ENCODE measurements around the gene CLEC4G.

CLEC4G gene

DNA sequence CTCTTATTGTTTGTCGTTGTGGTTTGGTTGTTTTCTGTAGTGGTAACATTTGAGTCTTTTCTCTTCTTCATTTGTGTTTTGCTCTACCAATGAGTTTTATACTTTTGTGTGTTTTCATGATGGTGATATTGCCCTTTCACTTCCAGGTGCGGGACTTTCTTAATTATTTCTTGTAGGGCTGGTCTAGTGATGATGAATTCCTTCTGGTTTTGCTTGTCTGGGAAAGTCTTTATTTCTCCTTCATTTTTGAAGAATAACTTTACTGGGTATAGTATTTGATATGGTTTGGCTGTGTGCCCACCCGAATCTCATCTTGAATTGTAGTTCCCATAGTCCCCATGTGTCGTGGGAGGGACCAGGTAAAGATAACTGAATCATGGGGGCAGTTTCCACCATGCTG is 24.3 kb upstream of the CLEC4G start:
- Histone ChIP-seq H3F3A (ENCODE audit: insufficient read depth, low read length) (no peaks in the 10 kb centered on the region), H3K79me2 (ENCODE audit: low read length) (no peaks in the 10 kb centered on the region), H3K9me2 (replicated peaks; ENCODE audit: insufficient read depth, low read length) (no peaks in the 10 kb centered on the region), H3K9me3 (replicated peaks; ENCODE audit: insufficient read depth, low read length) (no peaks in the 10 kb centered on the region), H3K27ac (ENCODE audit: low read length) (no peak overlapping the region), H3K36me3 (replicated peaks; ENCODE audit: insufficient read depth, low read length) (no peaks in the 10 kb centered on the region), H3K4me1 (ENCODE audit: low read length) (no peaks in the 10 kb centered on the region), H3K4me2 (ENCODE audit: low read depth, low read length) (no peak overlapping the region), H3K9ac (ENCODE audit: low read length) (no peak overlapping the region), H4K20me1 (ENCODE audit: insufficient read depth, low read length) (no peaks in the 10 kb centered on the region), H3K4me3 (ENCODE audit: low read length) (no peak overlapping the region), H3K27me3 (replicated peaks; ENCODE audit: insufficient read depth, low read length) (peaks cover 79% of the 10 kb centered on the region), H2AFZ (ENCODE audit: low read length) (no peak overlapping the region)
- no peak for DNase-seq
- TF ChIP-seq EZH2 (optimal IDR thresholded peaks at IDR 0.05; ENCODE audit: low read depth, low read length) (no peak), EZH2phosphoT487 (IDR thresholded peaks at IDR 0.05; ENCODE audit: low read length) (no peak)
- TF ChIP-seq, protein P1, sequence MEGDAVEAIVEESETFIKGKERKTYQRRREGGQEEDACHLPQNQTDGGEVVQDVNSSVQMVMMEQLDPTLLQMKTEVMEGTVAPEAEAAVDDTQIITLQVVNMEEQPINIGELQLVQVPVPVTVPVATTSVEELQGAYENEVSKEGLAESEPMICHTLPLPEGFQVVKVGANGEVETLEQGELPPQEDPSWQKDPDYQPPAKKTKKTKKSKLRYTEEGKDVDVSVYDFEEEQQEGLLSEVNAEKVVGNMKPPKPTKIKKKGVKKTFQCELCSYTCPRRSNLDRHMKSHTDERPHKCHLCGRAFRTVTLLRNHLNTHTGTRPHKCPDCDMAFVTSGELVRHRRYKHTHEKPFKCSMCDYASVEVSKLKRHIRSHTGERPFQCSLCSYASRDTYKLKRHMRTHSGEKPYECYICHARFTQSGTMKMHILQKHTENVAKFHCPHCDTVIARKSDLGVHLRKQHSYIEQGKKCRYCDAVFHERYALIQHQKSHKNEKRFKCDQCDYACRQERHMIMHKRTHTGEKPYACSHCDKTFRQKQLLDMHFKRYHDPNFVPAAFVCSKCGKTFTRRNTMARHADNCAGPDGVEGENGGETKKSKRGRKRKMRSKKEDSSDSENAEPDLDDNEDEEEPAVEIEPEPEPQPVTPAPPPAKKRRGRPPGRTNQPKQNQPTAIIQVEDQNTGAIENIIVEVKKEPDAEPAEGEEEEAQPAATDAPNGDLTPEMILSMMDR (IDR thresholded peaks at IDR 0.05; ENCODE audit: low read length): no peak

DNA sequence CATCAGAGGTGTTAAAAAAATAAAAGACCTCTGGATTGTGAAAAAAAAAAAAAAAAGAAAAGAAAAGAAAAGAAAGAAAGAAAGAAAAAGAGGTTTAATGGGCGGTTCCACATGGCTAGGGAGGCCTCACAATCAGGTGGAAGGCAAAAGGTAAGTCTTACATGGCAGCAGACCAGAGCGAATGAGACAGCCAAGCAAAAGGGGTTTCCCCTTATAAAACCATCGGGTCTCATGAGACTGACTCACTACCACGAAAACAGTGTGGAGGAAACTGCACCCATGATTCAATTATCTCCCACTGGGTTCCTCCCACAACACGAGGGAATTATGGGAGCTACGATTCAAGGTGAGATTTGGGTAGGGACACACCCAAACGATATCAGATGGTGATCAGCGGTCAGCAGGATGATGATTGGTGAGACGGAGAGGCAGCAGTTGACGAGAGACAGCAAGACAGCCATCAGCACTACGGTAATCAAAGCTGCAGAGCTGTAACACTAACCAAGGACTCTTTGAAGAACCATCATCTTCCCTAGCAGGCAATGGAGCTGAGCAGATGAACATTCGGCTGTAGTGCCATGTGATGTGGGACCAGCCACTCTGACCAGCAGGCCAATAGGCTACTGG is 19.4 kb upstream of the CLEC4G start:
- Histone ChIP-seq H3K27me3 (replicated peaks; ENCODE audit: insufficient read depth, low read length) (peaks cover 77% of the 10 kb centered on the region), H3K9ac (ENCODE audit: low read length) (no peak overlapping the region), H3F3A (ENCODE audit: insufficient read depth, low read length) (no peaks in the 10 kb centered on the region), H3K79me2 (ENCODE audit: low read length) (no peaks in the 10 kb centered on the region), H2AFZ (ENCODE audit: low read length) (no peak overlapping the region), H3K27ac (ENCODE audit: low read length) (no peak overlapping the region), H3K4me2 (ENCODE audit: low read depth, low read length) (no peak overlapping the region), H4K20me1 (ENCODE audit: insufficient read depth, low read length) (no peaks in the 10 kb centered on the region), H3K4me3 (ENCODE audit: low read length) (no peak overlapping the region), H3K36me3 (replicated peaks; ENCODE audit: insufficient read depth, low read length) (no peaks in the 10 kb centered on the region), H3K9me2 (replicated peaks; ENCODE audit: insufficient read depth, low read length) (no peaks in the 10 kb centered on the region), H3K9me3 (replicated peaks; ENCODE audit: insufficient read depth, low read length) (no peaks in the 10 kb centered on the region), H3K4me1 (ENCODE audit: low read length) (no peaks in the 10 kb centered on the region)
- TF ChIP-seq EZH2 (optimal IDR thresholded peaks at IDR 0.05; ENCODE audit: low read depth, low read length): no peak
- TF ChIP-seq, protein P1 (IDR thresholded peaks at IDR 0.05; ENCODE audit: low read length): no peak
- no peak for TF ChIP-seq EZH2phosphoT487 (IDR thresholded peaks at IDR 0.05; ENCODE audit: low read length)
- no peak for DNase-seq

DNA sequence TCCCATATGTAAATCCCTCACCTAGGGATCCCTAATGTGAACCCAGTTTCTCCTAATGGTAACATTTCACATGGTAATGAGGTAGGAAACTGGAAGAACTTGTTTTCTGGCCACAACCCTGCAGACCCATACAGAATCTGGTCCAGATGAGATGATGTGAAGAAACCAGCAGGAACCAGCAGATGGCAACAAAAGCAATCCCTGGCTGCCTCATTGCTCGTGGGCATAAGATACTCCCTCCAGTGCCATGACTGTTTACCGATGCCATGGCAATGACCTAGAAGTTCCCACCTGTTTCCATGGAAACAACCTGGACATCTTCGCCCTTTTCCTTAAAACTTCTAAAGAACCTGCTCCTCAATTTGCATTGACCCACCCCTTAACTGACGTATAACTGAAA is 16.8 kb upstream of the CLEC4G start:
- Histone ChIP-seq H3K9me3 (replicated peaks; ENCODE audit: insufficient read depth, low read length) (no peaks in the 10 kb centered on the region), H2AFZ (ENCODE audit: low read length) (no peak overlapping the region), H3K36me3 (replicated peaks; ENCODE audit: insufficient read depth, low read length) (no peaks in the 10 kb centered on the region), H3K9ac (ENCODE audit: low read length) (no peak overlapping the region), H4K20me1 (ENCODE audit: insufficient read depth, low read length) (no peaks in the 10 kb centered on the region), H3K27ac (ENCODE audit: low read length) (no peak overlapping the region), H3K27me3 (replicated peaks; ENCODE audit: insufficient read depth, low read length) (peaks cover 64% of the 10 kb centered on the region), H3K9me2 (replicated peaks; ENCODE audit: insufficient read depth, low read length) (no peaks in the 10 kb centered on the region), H3F3A (ENCODE audit: insufficient read depth, low read length) (no peaks in the 10 kb centered on the region), H3K4me2 (ENCODE audit: low read depth, low read length) (no peak overlapping the region), H3K4me3 (ENCODE audit: low read length) (no peak overlapping the region), H3K4me1 (ENCODE audit: low read length) (no peaks in the 10 kb centered on the region), H3K79me2 (ENCODE audit: low read length) (no peaks in the 10 kb centered on the region)
- TF ChIP-seq EZH2phosphoT487 (IDR thresholded peaks at IDR 0.05; ENCODE audit: low read length): no peak
- TF ChIP-seq, protein P1 (IDR thresholded peaks at IDR 0.05; ENCODE audit: low read length): peak; percentile 24
- DNase-seq: no peak
